Tibial nerve (tissue), 4 donors: ENCODE results near the gene PI16. TPM values are rescaled to one million over a fixed set of nuclear protein-coding genes. Genes with fewer than 3 reads are reported as not detected.

Experiments used
- DNase-seq, 2 donors: peaks; one replicate each; pipeline ENCODE4 v3.0.0-alpha.2; 2019; ENCODE audit warnings: low spot score in 2 of 2
- H3K27ac ChIP-seq, 4 donors: fragments of 200-600 bp; sonication (generic) in 3 of 4; one replicate each; pipeline ENCODE4 v1.5.1; 2017 to 2019; ENCODE audit warnings: mild to moderate bottlenecking in 1 of 4
- H3K27me3 ChIP-seq, 2 donors: fragments of 200-600 bp; sonication (generic) in 1 of 2; one replicate each; pipeline versions ENCODE4 v1.5.1 to v1.6.0; 2017 to 2019
- H3K36me3 ChIP-seq, 3 donors: fragments of 200-600 bp; sonication (generic); one replicate each; pipeline ENCODE4 v1.5.1; 2018 to 2019
- H3K4me1 ChIP-seq, 4 donors: fragments of 200-600 bp; sonication (generic) in 3 of 4; one replicate each; pipeline ENCODE4 v1.5.1; 2017 to 2019
- H3K4me3 ChIP-seq, 4 donors: fragments of 200-600 bp; sonication (generic) in 3 of 4; one replicate each; pipeline ENCODE4 v1.5.1; 2017 to 2019; ENCODE audit warnings: mild to moderate bottlenecking in 1 of 4, moderate library complexity in 1 of 4
- H3K9me3 ChIP-seq, 4 donors: fragments of 200-600 bp; sonication (generic) in 3 of 4; one replicate each; pipeline ENCODE4 v1.5.1; 2017 to 2019
- CTCF ChIP-seq, 5 experiments: fragments of 200-600 bp in 3 of 5; fragments of 450-650 bp in 2 of 5; sonication (generic) in 3 of 5; IDR thresholded peaks; one replicate each; pipeline ENCODE4 v1.5.1; 2016 to 2019; ENCODE audit warnings: antibody characterized with exemption in 5 of 5, mild to moderate bottlenecking in 3 of 5, moderate library complexity in 2 of 5
- EP300 ChIP-seq, 2 donors: sonication (generic); formaldehyde crosslinking; IDR thresholded peaks; one replicate each; pipeline ENCODE4 v1.6.1; 2017; ENCODE audit warnings: antibody characterized with exemption in 2 of 2, mild to moderate bottlenecking in 1 of 2
- POLR2A ChIP-seq, 2 donors: fragments of 450-650 bp; IDR thresholded peaks; one replicate each; pipeline ENCODE4 v1.6.1; 2017; ENCODE audit warnings: antibody characterized with exemption in 2 of 2, mild to moderate bottlenecking in 2 of 2, moderate library complexity in 2 of 2
- WGBS, 2 donors: methylation state at CpG; one replicate each; pipeline ENCODE4 v1.1.5; 2018; 5-methylcytosine and 5-hydroxymethylcytosine counted together
- total RNA-seq, 4 donors: library from RNA; depleted of rRNA; stranded (reverse); fragments of >200 nt; gene quantifications; one replicate each; pipeline ENCODE4 v1.1.0, GENCODE V29; 2016

Gene PI16
- total RNA-seq, 4 donors from 2014 or later = 17.4 to 70.2 (median 46.2) TPM

- DNase-seq = no peak
- Histone ChIP-seq H3K4me3 (no peak overlapping the region), H3K4me1 (peaks cover 0 to 84% (median 24%) of the 10 kb centered on the region in 4 donors), H3K27ac (no peak overlapping the region), H3K27me3 (no peaks in the 10 kb centered on the region), H3K9me3 (no peaks in the 10 kb centered on the region), H3K36me3 (peaks cover 8 to 47% (median 19%) of the 10 kb centered on the region in 3 donors)
- TF ChIP-seq EP300 (IDR thresholded peaks at IDR 0.05) (no peak), CTCF (IDR thresholded peaks at IDR 0.05) (no peak), POLR2A (IDR thresholded peaks at IDR 0.05) (no peak)
- 58 to 80% methylated on average over 6 of the region's 6 CpGs for WGBS, 2 donors
Observed at GRCh38 chr6:36980129-36980528, 25.6 kb downstream of the PI16 start.

- Histone ChIP-seq H3K36me3 (peaks cover 3 to 38% (median 12%) of the 10 kb centered on the region in 3 donors), H3K27ac (peak overlapping the region in 2 of 4 donors; percentile 48 to 53), H3K4me1 (peaks cover 0 to 78% (median 24%) of the 10 kb centered on the region in 4 donors), H3K9me3 (no peaks in the 10 kb centered on the region), H3K4me3 (no peak overlapping the region), H3K27me3 (no peaks in the 10 kb centered on the region)
- 72% methylated on average over 14 of the region's 14 CpGs for WGBS, 2 donors
- TF ChIP-seq POLR2A (IDR thresholded peaks at IDR 0.05) = no peak
- no peak for TF ChIP-seq CTCF (IDR thresholded peaks at IDR 0.05)
- no peak for TF ChIP-seq EP300 (IDR thresholded peaks at IDR 0.05)
- no peak for DNase-seq
Observed at GRCh38 chr6:36980876-36981619, 26.5 kb downstream of the PI16 start.

- no peak for DNase-seq
- Histone ChIP-seq H3K27ac (peak overlapping the region in 1 of 4 donors; percentile 98), H3K27me3 (no peaks in the 10 kb centered on the region), H3K4me3 (no peak overlapping the region), H3K9me3 (no peaks in the 10 kb centered on the region), H3K4me1 (peaks cover 0 to 76% (median 33%) of the 10 kb centered on the region in 4 donors), H3K36me3 (peaks cover 0 to 13% (median 0%) of the 10 kb centered on the region in 3 donors)
- WGBS, 2 donors = 86 to 87% methylated on average over 3 of the region's 3 CpGs
- no peak for TF ChIP-seq EP300 (IDR thresholded peaks at IDR 0.05)
- no peak for TF ChIP-seq CTCF (IDR thresholded peaks at IDR 0.05)
- TF ChIP-seq POLR2A (IDR thresholded peaks at IDR 0.05) = no peak
Observed at GRCh38 chr6:36983538-36983937, 29.0 kb downstream of the PI16 start.

- TF ChIP-seq POLR2A (IDR thresholded peaks at IDR 0.05) (no peak), CTCF (IDR thresholded peaks at IDR 0.05) (no peak), EP300 (IDR thresholded peaks at IDR 0.05) (no peak)
- 5 to 8% methylated on average over 19 of the region's 19 CpGs for WGBS, 2 donors
- H3K27me3 ChIP-seq = no peaks in the 10 kb centered on the region
- H3K4me3 ChIP-seq = peak overlapping the region; percentile 90 to 100 (median 93)
- no peaks in the 10 kb centered on the region for H3K9me3 ChIP-seq
- H3K27ac ChIP-seq = peak overlapping the region; percentile 91 to 98 (median 98)
- DNase-seq = peak in 1 of 2 donors; percentile 48
- H3K36me3 ChIP-seq = peaks cover 0 to 13% (median 0%) of the 10 kb centered on the region in 3 donors
- H3K4me1 ChIP-seq = peaks cover 0 to 65% (median 28%) of the 10 kb centered on the region in 4 donors
Observed at GRCh38 chr6:36984581-36985416, 30.3 kb downstream of the PI16 start.
